Spleen (tissue), 11 donors: ENCODE measurements around the gene AKAP13. TPM values are rescaled to one million over a fixed set of nuclear protein-coding genes. Genes with fewer than 3 reads are reported as not detected.

Source experiments
- DNase-seq: peaks from one replicate; pipeline ENCODE4 v3.0.0-alpha.2; 2020
- H3K27ac ChIP-seq, 8 donors: fragments of 200-600 bp; sonication (generic) in 7 of 8; 1 replicate in 4 of 8; 2 replicates in 4 of 8; pipeline versions ENCODE4 v1.5.0 to v1.8.0; 2016 to 2021; ENCODE audit warnings: inconsistent platforms in 4 of 8, mild to moderate bottlenecking in 4 of 8, moderate library complexity in 1 of 8
- H3K27me3 ChIP-seq, 7 donors: fragments of 200-600 bp; sonication (generic) in 6 of 7; replicated peaks in 1 of 7; 1 replicate in 4 of 7; 2 replicates in 3 of 7; pipeline versions ENCODE4 v1.5.0 to v1.8.0; 2016 to 2021; ENCODE audit warnings: inconsistent platforms in 3 of 7, mild to moderate bottlenecking in 1 of 7
- H3K36me3 ChIP-seq, 6 donors: fragments of 200-600 bp; sonication (generic) in 5 of 6; 1 replicate in 4 of 6; 2 replicates in 2 of 6; pipeline versions ENCODE4 v1.5.0 to v1.8.0; 2016 to 2021; ENCODE audit warnings: inconsistent platforms in 2 of 6
- H3K4me1 ChIP-seq, 6 donors: fragments of 200-600 bp; sonication (generic) in 5 of 6; 1 replicate in 3 of 6; 2 replicates in 3 of 6; pipeline versions ENCODE4 v1.5.0 to v1.8.0; 2016 to 2021; ENCODE audit warnings: inconsistent platforms in 3 of 6
- H3K4me3 ChIP-seq, 8 donors: fragments of 200-600 bp; sonication (generic) in 7 of 8; 1 replicate in 4 of 8; 2 replicates in 4 of 8; pipeline versions ENCODE4 v1.5.0 to v1.8.0; 2016 to 2021; ENCODE audit warnings: inconsistent platforms in 4 of 8, mild to moderate bottlenecking in 4 of 8, moderate library complexity in 2 of 8
- H3K9me3 ChIP-seq, 8 donors: fragments of 200-600 bp; sonication (generic) in 7 of 8; 1 replicate in 4 of 8; 2 replicates in 4 of 8; pipeline versions ENCODE4 v1.5.0 to v1.8.0; 2016 to 2021; ENCODE audit warnings: inconsistent platforms in 4 of 8
- CTCF ChIP-seq, 11 experiments: fragments of 200-600 bp in 7 of 11; fragments of 450-650 bp in 4 of 11; sonication (generic) in 4 of 11; IDR thresholded peaks in 8 of 11; conservative IDR thresholded peaks in 3 of 11; 1 replicate in 7 of 11; 2 replicates in 4 of 11; pipeline versions ENCODE4 v1.4.0 to v1.8.0; 2016 to 2021; ENCODE audit warnings: antibody characterized with exemption in 11 of 11, inconsistent platforms in 4 of 11, mild to moderate bottlenecking in 1 of 11
- POLR2A ChIP-seq, 3 donors: fragments of 450-650 bp; IDR thresholded peaks; one replicate each; pipeline ENCODE4 v1.5.1; 2017; ENCODE audit warnings: antibody characterized with exemption in 3 of 3, mild to moderate bottlenecking in 1 of 3
- POLR2AphosphoS5 ChIP-seq, 3 donors: sonication (generic); formaldehyde crosslinking; IDR thresholded peaks; one replicate each; pipeline ENCODE4 v1.5.1; 2017; ENCODE audit warnings: antibody characterized with exemption in 3 of 3
- WGBS, 5 donors: extraction: QIAGEN DNeasy Blood & Tissue Kit in 3 of 5; methylation state at CpG; one replicate each; pipeline versions ENCODE4 v1.1.5 to v1.1.7; 2013 to 2018; 5-methylcytosine and 5-hydroxymethylcytosine counted together
- intact Hi-C: fragments of 100-400 bp; cut with DNase I; formaldehyde crosslinking; loops from one replicate; pipeline ENCODE4 v1.15.0; 2023; ENCODE audit warnings: low total_unique reads
- polyA plus RNA-seq, 3 donors: library from polyadenylated mRNA; stranded (reverse); fragments of 200-250 nt; gene quantifications; one replicate each; pipeline ENCODE4 v1.2.1, GENCODE V29; 2013
- total RNA-seq, 7 donors: library from RNA; depleted of rRNA in 3 of 7; stranded (reverse); fragments of >200 nt in 3 of 7; fragmentation: NEBNext Ultra II Directional in 4 of 7; extraction: Animal tissue kit (Norgen Biotek cat#: 25700) in 4 of 7; gene quantifications; one replicate each; pipeline versions ENCODE4 v1.1.0 to v1.2.1, GENCODE V29; 2016 to 2021
- donor health status: healthy with polysubstance abuse.
- donor health status: DM: no; HTN: no; CAD: no; lungs with moderate emphysema.
- donor health status: DM: no; HTN: no; CAD: no.
- donor health status: Bipolar disorder and iron deficiency.
- donor health status: healthy.
- donor health status: DM: no; HTN: no; CAD: no.
- donor health status: DM: yes; HTN: yes; CAD: no.

The AKAP13 gene
- total and polyA plus RNA-seq, 10 donors = 35.4 to 413 (median 260) TPM

DNA sequence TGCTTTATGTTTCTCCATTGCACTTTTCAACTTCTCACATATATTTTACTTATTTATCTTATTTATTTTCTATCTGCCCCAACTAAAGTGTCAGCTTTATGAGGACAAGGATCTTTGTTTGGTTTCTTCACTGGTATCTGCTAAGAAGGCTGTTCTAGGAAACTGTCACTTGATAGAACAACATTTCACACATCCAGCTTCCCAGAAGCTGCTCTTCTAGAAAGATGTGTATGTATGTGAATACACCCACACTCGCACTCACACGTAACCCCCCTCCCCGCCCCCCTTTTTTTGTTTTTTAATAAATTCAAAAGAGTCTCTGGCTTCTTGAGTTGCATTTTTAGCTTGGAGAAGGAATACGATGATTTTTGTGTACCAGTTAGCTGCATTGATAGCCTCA lies 143.1 kb downstream of the AKAP13 start:
- Histone ChIP-seq H3K27ac (peak overlapping the region in 1 of 8 donors; percentile 11), H3K36me3 (peaks cover 0 to 39% (median 0%) of the 10 kb centered on the region in 6 donors), H3K4me1 (peaks cover 0 to 37% (median 13%) of the 10 kb centered on the region in 6 donors), H3K9me3 (no peaks in the 10 kb centered on the region), H3K4me3 (no peak overlapping the region), H3K27me3 (no peaks in the 10 kb centered on the region)
- 84 to 88% (median 85%) methylated on average over 4 of the region's 4 CpGs for WGBS, 5 donors
- TF ChIP-seq POLR2AphosphoS5 (IDR thresholded peaks at IDR 0.05) = no peak
- TF ChIP-seq CTCF (IDR thresholded peaks at IDR 0.05 in 8 of 11, conservative IDR thresholded peaks at IDR 0.05 in 3 of 11) = no peak
- no peak for TF ChIP-seq POLR2A (IDR thresholded peaks at IDR 0.05)
- intact Hi-C loops = no loop called here
- DNase-seq = no peak

GRCh38 chr15:85525755-85526154 lies 145.4 kb downstream of the AKAP13 start:
- peaks cover 0 to 42% (median 16%) of the 10 kb centered on the region in 6 donors for H3K4me1 ChIP-seq
- no peak for TF ChIP-seq CTCF (IDR thresholded peaks at IDR 0.05 in 8 of 11, conservative IDR thresholded peaks at IDR 0.05 in 3 of 11)
- TF ChIP-seq POLR2AphosphoS5 (IDR thresholded peaks at IDR 0.05) = no peak
- TF ChIP-seq POLR2A (IDR thresholded peaks at IDR 0.05) = no peak
- intact Hi-C loops = no loop called here

GRCh38 chr15:85527895-85528294 lies 147.5 kb downstream of the AKAP13 start:
- 39 to 64% (median 42%) methylated on average over 3 of the region's 3 CpGs for WGBS, 5 donors
- DNase-seq = no peak
- H3K27me3 ChIP-seq = no peaks in the 10 kb centered on the region
- no peak for TF ChIP-seq POLR2AphosphoS5 (IDR thresholded peaks at IDR 0.05)
- TF ChIP-seq POLR2A (IDR thresholded peaks at IDR 0.05) = no peak
- no peak for TF ChIP-seq CTCF (IDR thresholded peaks at IDR 0.05 in 8 of 11, conservative IDR thresholded peaks at IDR 0.05 in 3 of 11)
- H3K4me3 ChIP-seq = no peak overlapping the region
- H3K36me3 ChIP-seq = peaks cover 0 to 31% (median 0%) of the 10 kb centered on the region in 6 donors
- H3K9me3 ChIP-seq = no peaks in the 10 kb centered on the region
- H3K27ac ChIP-seq = peak overlapping the region in 4 of 8 donors; percentile 1 to 19 (median 5)
- H3K4me1 ChIP-seq = peaks cover 0 to 63% (median 28%) of the 10 kb centered on the region in 6 donors
- intact Hi-C loops = no loop called here

More at GRCh38 chr15:85525755-85526154, 145.4 kb downstream of the AKAP13 start:
- H3K9me3 ChIP-seq = no peaks in the 10 kb centered on the region
- no peaks in the 10 kb centered on the region for H3K27me3 ChIP-seq
- H3K4me3 ChIP-seq = no peak overlapping the region
- peaks cover 0 to 45% (median 0%) of the 10 kb centered on the region in 6 donors for H3K36me3 ChIP-seq
- no peak overlapping the region for H3K27ac ChIP-seq
- DNase-seq = no peak

- peaks cover 0 to 23% (median 0%) of the 10 kb centered on the region in 6 donors for H3K36me3 ChIP-seq
- H3K9me3 ChIP-seq = no peaks in the 10 kb centered on the region
- WGBS, 5 donors = 79 to 97% (median 89%) methylated on average over 5 to 7 of the region's 7 CpGs
- H3K27me3 ChIP-seq = no peaks in the 10 kb centered on the region
- H3K4me3 ChIP-seq = no peak overlapping the region
- peaks cover 9 to 80% (median 50%) of the 10 kb centered on the region in 6 donors for H3K4me1 ChIP-seq
- intact Hi-C loops = no loop called here
- no peak overlapping the region for H3K27ac ChIP-seq
- TF ChIP-seq CTCF (IDR thresholded peaks at IDR 0.05 in 8 of 11, conservative IDR thresholded peaks at IDR 0.05 in 3 of 11) (no peak), POLR2A (IDR thresholded peaks at IDR 0.05) (no peak), POLR2AphosphoS5 (IDR thresholded peaks at IDR 0.05) (no peak)
- DNase-seq = no peak
Observed at GRCh38 chr15:85530079-85530478, 149.7 kb downstream of the AKAP13 start.
